Heart right ventricle (tissue), 16 donors: Measurements from ENCODE around the gene LINC01488. TPM values are rescaled to one million over a fixed set of nuclear protein-coding genes. Genes with fewer than 3 reads are reported as not detected.

Source experiments
- ATAC-seq, 8 donors: fragments of 200-7000 bp; cut with Tn5 transposase; one replicate each; pipeline ENCODE4 v1.9.1; 2020; ENCODE audit warnings: mild to moderate bottlenecking in 8 of 8, moderate library complexity in 8 of 8, moderate number of reproducible peaks in 1 of 8
- DNase-seq, 2 donors: peaks; one replicate each; pipeline ENCODE4 v3.0.0-alpha.2; 2020
- H3K27ac ChIP-seq, 10 donors: fragments of 200-600 bp; sonication (generic) in 2 of 10; one replicate each; pipeline versions ENCODE4 v1.5.0 to v1.8.0; 2020 to 2022; ENCODE audit warnings: mild to moderate bottlenecking in 3 of 10
- H3K27me3 ChIP-seq, 7 donors: fragments of 200-600 bp; one replicate each; pipeline ENCODE4 v1.8.0; 2021 to 2022; ENCODE audit warnings: mild to moderate bottlenecking in 2 of 7
- H3K36me3 ChIP-seq, 9 donors: fragments of 200-600 bp; sonication (generic) in 1 of 9; one replicate each; pipeline versions ENCODE4 v1.5.0 to v1.8.0; 2020 to 2022; ENCODE audit warnings: mild to moderate bottlenecking in 2 of 9
- H3K4me1 ChIP-seq, 9 donors: fragments of 200-600 bp; sonication (generic) in 1 of 9; one replicate each; pipeline versions ENCODE4 v1.5.0 to v1.8.0; 2020 to 2022; ENCODE audit warnings: mild to moderate bottlenecking in 4 of 9
- H3K4me3 ChIP-seq, 10 donors: fragments of 200-600 bp; sonication (generic) in 2 of 10; one replicate each; pipeline versions ENCODE4 v1.5.0 to v1.8.0; 2020 to 2022; ENCODE audit warnings: mild to moderate bottlenecking in 7 of 10, moderate library complexity in 2 of 10
- H3K9me3 ChIP-seq, 11 donors: fragments of 200-600 bp in 10 of 11; sonication (generic) in 2 of 11; one replicate each; pipeline versions ENCODE4 v1.5.0 to v1.8.0; 2013 to 2022; ENCODE audit warnings: mild to moderate bottlenecking in 2 of 11, control low read depth in 1 of 11, moderate library complexity in 1 of 11
- CTCF ChIP-seq, 9 donors: fragments of 200-600 bp; sonication (generic) in 2 of 9; IDR thresholded peaks; one replicate each; pipeline versions ENCODE4 v1.5.0 to v1.8.0; 2021 to 2022; ENCODE audit warnings: antibody characterized with exemption in 9 of 9, mild to moderate bottlenecking in 5 of 9, moderate library complexity in 1 of 9
- WGBS, 2 donors: extraction: QIAGEN DNeasy Blood & Tissue Kit; methylation state at CpG; one replicate each; pipeline ENCODE4 v1.1.7; 2013; ENCODE audit warnings: inconsistent platforms in 1 of 2; 5-methylcytosine and 5-hydroxymethylcytosine counted together
- intact Hi-C, 10 donors: fragments of 100-400 bp; cut with DNase I; formaldehyde crosslinking; loops; one replicate each; pipeline versions ENCODE4 v1.11.1 to v1.14.2; 2022
- polyA plus RNA-seq, 2 donors: library from polyadenylated mRNA; stranded (reverse); fragments of 200-250 nt; gene quantifications; one replicate each; pipeline ENCODE4 v1.2.3, GENCODE V29; 2013
- total RNA-seq, 10 donors: library from RNA; stranded (reverse); fragmentation: NEBNext Ultra II Directional in 3 of 10; extraction: Animal tissue kit (Norgen Biotek cat#: 25700) in 3 of 10; gene quantifications; one replicate each; pipeline versions ENCODE4 v1.2.1 to v1.2.4, GENCODE V29; 2021 to 2023
- donor health status: Arrhythmogenic right ventricular cardiomyopathy.
- donor health status: ischemic (EF 13 %, LVEDD 7.1; RV severe dilation, severe dysfunction).
- donor health status: healthy with polysubstance abuse.
- donor health status: DM: no; HTN: yes; CAD: no.
- donor health status: DM: no; HTN: no; CAD: no.
- donor health status: ischemic (EF 25% LVEDD 6.9; RV normal size, moderate dysfunction).
- donor health status: ischemic (EF 25% LVEDD 5.7; RV mildly dilated, moderate dysfunction).
- donor health status: healthy.
- donor health status: DM: yes; HTN: yes; CAD: no.
- donor health status: Ischemic cardiomyopathy.
- donor health status: ischemic (EF 35%, LVEDD 5.7; RV mildly dilated, moderate dysfunction).
- donor health status: nonischemic (EF 11% LVEDD 7.7; RV severe dilation, severe dysfunction).
- donor health status: DM: yes; HTN: yes; CAD: no.
- donor health status: PGD.
- donor health status: ischemic (EF 29% LVEDD 5.4; RV normal size, mild dysfunction).
- donor health status: nonischemic (EF 23%, LVEDD 6.1; RV moderate dilation, normal function).

Gene LINC01488
- total and polyA plus RNA-seq, 12 donors = 0.03 to 0.59 (median 0.15) TPM; not detected in 4

GRCh38 chr11:69539416-69540117, 58.1 kb downstream of the LINC01488 start:
- peaks cover 0 to 44% (median 36%) of the 10 kb centered on the region in 9 donors for H3K4me1 ChIP-seq
- H3K4me3 ChIP-seq = peak overlapping the region in 5 of 10 donors; percentile 9 to 41 (median 29)
- ATAC-seq = peak; percentile 31 to 86 (median 66)
- intact Hi-C loops = loop anchor here in 1 of 10 donors (10.0 kb wide), 1 partner anchor 95 kb away; no protein-coding TSS in a partner anchor
- no peaks in the 10 kb centered on the region for H3K36me3 ChIP-seq
- TF ChIP-seq CTCF (IDR thresholded peaks at IDR 0.05) = no peak
- H3K27me3 ChIP-seq = peaks cover 0 to 7% (median 0%) of the 10 kb centered on the region in 7 donors
- H3K27ac ChIP-seq = peak overlapping the region in 9 of 10 donors; percentile 57 to 86 (median 71)
- H3K9me3 ChIP-seq = no peaks in the 10 kb centered on the region
- peak in 1 of 2 donors; percentile 48 for DNase-seq
- 73 to 77% methylated on average over 14 of the region's 14 CpGs for whole genome bisulfite sequencing, 2 donors

- DNase-seq (peak; percentile 59 to 70), ATAC-seq (peak; percentile 59 to 88 (median 72))
- Histone ChIP-seq H3K4me1 (peaks cover 0 to 44% (median 36%) of the 10 kb centered on the region in 9 donors), H3K27ac (peak overlapping the region in 9 of 10 donors; percentile 57 to 86 (median 71)), H3K9me3 (no peaks in the 10 kb centered on the region), H3K27me3 (peaks cover 0 to 7% (median 0%) of the 10 kb centered on the region in 7 donors), H3K36me3 (no peaks in the 10 kb centered on the region), H3K4me3 (peak overlapping the region in 5 of 10 donors; percentile 9 to 41 (median 29))
- intact Hi-C loops = loop anchor here in 1 of 10 donors (10.0 kb wide), 1 partner anchor 96 kb away; no protein-coding TSS in a partner anchor
- TF ChIP-seq CTCF (IDR thresholded peaks at IDR 0.05) = peak in 3 of 9 donors; percentile 3 to 24 (median 23)
- WGBS, 2 donors = 71% methylated on average over 29 to 30 of the region's 30 CpGs
These were observed 58.9 kb downstream of the LINC01488 start for GRCh38 chr11:69540118-69541000.

- intact Hi-C loops = loop anchor here in 1 of 10 donors (10.0 kb wide), 1 partner anchor 96 kb away; no protein-coding TSS in a partner anchor
- peaks cover 0 to 44% (median 36%) of the 10 kb centered on the region in 9 donors for H3K4me1 ChIP-seq
- DNase-seq = no peak
- peaks cover 0 to 7% (median 0%) of the 10 kb centered on the region in 7 donors for H3K27me3 ChIP-seq
- no peaks in the 10 kb centered on the region for H3K36me3 ChIP-seq
- peak overlapping the region in 4 of 10 donors; percentile 67 to 86 (median 76) for H3K27ac ChIP-seq
- H3K9me3 ChIP-seq = no peaks in the 10 kb centered on the region
- WGBS, 2 donors = 75 to 83% methylated on average over 5 of the region's 5 CpGs
- no peak overlapping the region for H3K4me3 ChIP-seq
- no peak for TF ChIP-seq CTCF (IDR thresholded peaks at IDR 0.05)
- no peak for ATAC-seq
These were observed 59.5 kb downstream of the LINC01488 start for GRCh38 chr11:69541001-69541285.
